HUDEP-2 (cell line): Measurements from ENCODE around the gene AP2A1.
A peak's percentile ranks its signal among the peaks of the same experiment; 100 is the strongest.

Source experiments
- DNase-seq, 76 experiments: peaks; one replicate each; lab custom pipeline; 2025; ENCODE audit not compliant: unreplicated experiment in 76 of 76; lab: John Stamatoyannopoulos, UW

Gene AP2A1

DNA sequence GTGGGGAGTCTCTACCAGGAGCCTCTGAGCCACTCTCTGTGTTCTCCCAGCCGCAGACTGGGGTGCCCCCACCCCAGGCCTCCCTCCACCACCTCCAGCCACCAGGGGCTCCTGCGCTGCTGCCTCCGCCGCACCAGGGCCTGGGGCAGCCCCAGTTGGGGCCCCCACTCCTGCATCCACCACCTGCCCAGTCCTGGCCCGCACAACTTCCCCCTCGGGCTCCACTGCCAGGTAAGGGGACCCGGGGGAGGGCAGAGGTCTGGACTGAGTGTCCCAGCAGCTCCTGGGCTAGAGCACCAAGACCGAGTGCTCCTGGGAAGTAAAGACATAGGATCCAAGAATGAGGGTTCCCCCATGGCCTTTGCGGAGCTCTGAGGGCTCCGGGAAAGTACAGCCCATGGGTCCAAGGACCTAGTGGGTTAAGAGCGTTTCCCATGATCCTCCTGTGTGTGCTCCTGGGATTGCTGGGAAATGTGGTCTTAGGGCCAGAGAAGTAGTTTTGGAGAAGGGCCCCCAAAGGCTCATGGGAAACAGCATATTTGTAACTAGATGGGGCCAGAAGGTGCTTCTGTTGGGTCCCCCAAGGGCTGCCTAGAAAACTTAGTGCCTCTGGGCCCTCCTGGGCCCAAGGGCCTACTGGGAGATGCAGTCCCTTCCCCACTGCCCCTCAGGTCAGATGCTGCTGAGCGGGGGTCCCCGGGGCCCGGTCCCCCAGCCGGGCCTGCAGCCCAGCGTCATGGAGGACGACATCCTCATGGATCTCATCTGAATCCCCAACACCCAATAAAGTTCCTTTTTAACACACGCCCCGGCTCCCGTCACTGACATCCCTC is 69.6 kb downstream of the AP2A1 start:
- DNase-seq: no peak

GRCh38 chr19:49837009-49837310 is 70.2 kb downstream of the AP2A1 start:
- no peak for DNase-seq

DNA sequence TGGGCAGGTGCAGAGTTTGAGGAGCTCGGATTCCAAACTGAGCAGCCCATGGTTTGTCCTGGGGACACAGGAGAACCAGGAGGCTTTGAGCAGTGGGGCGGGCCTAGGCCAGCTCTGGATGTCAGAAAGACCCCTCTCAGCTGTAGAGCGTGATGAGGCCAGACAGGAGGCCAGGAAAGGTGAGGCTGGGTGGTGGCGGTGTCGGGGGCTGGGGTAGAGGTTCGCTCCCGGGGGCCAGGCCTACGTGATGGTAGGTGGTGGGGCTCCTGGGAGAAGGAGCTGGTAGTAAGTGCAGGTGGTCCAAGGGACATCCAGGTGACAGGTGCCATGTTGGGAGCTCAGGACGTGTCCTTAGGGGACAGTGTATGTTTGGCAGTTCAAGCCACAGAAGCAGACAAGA is 70.6 kb downstream of the AP2A1 start:
- DNase-seq: no peak

- no peak for DNase-seq
Measured at GRCh38 chr19:49838885-49839588, 72.2 kb downstream of the AP2A1 start.

- no peak for DNase-seq
Measured at GRCh38 chr19:49839713-49840112, 72.9 kb downstream of the AP2A1 start.

DNA sequence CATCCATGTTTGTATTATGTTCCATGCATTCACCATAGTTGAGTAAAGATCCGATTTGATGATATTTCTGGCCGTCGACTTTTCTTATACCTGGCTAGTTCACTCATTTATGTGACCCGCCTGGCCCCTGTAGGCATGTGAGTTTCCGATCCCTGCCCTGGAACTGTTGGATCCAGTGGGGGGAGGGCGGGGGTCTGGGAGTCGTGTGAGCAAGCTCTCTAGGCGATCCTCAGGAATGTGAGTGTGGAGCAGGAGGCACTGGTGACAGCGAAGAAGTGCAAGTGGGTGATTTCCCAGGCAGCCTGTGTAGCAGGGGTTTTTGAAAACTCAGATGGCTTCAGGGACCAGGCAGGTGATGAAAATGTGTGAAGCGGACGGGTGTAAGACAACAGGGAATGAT is 73.5 kb downstream of the AP2A1 start:
- no peak for DNase-seq

- no peak for DNase-seq
Measured at GRCh38 chr19:49840736-49841249, 74.0 kb downstream of the AP2A1 start.

DNA sequence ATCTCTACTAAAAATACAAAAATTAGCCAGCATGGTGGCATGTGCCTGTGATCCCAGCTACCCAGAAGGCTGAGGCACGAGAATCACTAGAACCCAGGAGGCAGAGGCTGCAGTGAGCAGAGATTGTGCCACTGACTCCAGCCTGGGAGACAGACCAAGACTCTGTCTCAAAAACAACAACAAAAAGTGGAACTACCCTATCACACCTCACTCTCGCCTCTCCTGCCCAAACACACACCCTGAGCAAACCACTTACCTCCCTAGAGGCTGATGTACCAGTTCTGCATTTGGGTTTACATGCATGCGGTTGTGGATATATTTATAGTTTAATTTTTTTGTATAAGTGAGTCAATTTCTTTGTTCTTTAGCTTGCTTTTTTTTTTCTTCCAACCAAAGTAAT is 76.5 kb downstream of the AP2A1 start:
- no peak for DNase-seq

GRCh38 chr19:49844138-49845095 is 77.6 kb downstream of the AP2A1 start:
- DNase-seq: no peak

DNA sequence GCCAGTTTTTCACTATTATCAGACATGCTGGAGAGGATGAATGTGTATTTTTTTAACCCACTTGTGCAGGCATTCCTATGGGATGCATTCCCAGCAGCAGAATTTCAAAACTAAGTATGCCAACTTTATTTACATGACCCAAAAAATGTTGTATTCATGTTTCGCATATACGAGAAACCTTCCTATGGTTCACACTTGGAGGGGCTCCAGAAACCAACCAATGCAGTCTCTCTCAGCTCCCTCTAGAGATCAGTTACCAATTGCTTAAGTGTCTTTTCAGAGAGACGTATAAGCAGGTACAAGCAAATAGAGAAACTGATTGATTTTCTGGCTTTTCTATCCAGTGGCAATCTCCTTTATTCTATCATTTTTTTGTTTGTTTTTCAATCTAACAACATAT is 78.6 kb downstream of the AP2A1 start:
- DNase-seq: peak in 1 of 76 experiments; percentile 16

DNA sequence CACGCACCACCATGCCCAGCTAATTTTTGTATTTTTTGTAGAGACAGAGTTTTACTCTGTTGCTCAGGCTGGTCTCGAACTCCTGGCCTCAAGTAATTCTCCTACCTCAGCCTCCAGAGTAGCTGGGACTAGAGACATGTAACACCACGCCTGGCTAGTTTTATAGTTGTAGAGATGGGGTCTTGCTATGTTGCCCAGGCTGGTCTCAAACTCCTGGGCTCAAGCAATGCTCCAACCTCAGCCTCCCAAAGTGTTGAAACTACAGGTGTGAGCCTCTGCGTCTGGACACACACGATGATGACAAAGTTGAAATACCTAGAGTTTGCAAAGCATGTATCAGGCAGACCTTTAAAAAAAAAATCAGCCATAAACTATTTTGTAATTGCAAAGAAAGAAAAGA is 79.6 kb downstream of the AP2A1 start:
- no peak for DNase-seq

DNA sequence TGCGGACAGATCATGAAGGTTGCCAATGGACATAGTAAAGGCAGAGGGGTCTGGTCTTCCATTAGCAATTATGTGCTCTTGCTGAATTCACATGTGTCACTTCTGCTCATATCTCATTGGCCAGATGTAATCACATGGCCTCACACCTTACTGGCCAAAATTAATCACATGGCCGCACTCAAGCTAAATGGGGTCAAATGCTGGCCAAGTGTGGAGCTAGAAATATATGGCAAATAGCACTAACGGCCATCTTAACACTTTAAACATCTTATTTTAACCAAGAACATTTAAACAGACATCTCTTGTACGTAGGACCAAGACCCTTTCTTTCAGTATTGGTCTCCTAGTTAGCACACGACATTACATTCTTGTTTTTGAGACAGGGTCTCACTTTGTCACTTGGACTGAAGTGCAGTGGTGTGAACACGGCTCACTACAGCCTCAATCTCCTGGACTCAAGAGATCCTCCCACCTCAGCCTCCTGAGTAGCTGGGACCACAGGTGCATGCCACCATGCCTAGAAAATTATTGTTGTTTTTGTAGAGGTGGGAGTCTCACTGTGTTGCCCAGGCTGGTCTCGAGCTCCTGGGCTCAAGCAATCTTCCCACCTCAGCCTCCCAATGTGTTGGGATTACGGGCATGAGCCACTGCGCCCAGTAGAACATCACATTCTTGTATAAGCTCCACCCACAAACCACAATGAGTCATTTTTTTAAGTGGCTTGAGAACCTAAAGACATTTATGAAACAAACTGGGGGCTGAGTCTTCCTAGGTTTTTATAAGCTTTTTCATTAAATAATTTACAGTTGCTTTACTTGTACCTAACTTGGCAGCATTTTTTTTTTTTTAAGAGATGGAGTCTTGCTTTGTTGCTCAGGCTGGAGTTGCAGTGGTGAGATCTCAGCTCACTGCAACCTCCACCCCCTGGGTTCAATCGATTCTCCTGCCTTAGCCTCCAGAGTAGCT is 81.2 kb downstream of the AP2A1 start:
- peak in 39 of 76 experiments; percentile 10 to 72 (median 45) for DNase-seq

DNA sequence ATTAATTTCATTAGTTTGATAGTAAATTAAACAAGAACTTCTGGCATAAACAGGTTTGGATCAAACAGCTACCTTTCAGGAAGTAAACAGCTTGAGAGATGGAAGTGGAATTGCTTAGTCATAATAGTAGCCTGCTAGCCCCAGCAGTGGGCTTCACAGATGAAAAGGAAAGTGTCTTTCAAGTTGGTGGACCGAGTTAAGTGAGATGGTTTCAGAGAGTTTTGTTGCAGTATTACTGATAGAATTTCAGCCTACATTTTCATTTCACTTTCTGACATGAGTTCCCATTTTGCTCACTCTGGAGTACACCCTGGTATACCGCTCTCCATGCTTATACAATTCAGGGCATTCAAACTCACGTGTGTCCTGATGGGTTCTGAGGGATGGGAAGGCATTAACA is 82.1 kb downstream of the AP2A1 start:
- no peak for DNase-seq

GRCh38 chr19:49849433-49850220 is 82.8 kb downstream of the AP2A1 start:
- DNase-seq: no peak

- no peak for DNase-seq
Measured at GRCh38 chr19:49850221-49850486, 83.4 kb downstream of the AP2A1 start.

- peak in 75 of 76 experiments; percentile 39 to 100 (median 88) for DNase-seq
Measured at GRCh38 chr19:49850487-49851342, 83.9 kb downstream of the AP2A1 start, which contains the start of gene PTOV1. TSS of gene PTOV1 (plus strand) at chr19:49851159.

DNA sequence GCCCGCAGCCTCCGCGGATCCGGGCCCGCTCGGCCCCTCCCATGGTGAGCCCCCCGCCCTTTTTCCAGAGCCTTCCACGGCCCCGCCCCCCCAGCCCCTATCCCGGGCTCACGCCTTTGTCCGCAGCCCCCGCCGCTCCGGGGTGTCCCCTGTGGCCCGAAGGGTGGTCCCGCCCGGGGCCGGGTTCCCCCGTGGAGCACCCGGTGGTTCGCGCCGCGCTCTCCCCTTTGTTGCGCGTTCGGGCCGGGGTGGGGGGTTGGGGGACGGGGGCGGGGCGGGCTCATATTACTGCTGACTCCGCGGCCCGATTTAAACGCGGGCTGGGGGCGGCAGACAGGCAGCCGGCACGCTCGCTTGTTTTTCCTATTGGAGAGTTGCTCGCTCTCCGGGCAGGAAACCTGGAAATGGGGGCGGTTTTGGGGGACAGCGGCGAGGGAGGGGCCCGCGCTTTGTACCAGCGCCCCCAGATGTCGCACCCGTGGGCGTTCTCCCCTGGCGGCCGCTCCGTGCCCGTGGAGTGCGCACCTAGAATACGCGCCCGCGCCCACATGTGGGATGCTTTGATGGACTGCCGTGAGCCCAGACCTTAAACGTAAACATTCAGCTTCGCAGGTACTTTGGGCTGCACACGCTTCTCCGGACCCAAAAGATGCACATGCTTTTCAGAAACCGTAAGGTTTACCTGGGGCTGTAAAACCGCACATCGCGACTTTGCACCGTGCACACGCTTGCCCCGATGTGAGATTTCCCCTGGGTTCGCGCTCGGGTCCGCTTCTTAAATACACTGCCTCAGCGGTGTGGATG is 84.9 kb downstream of the AP2A1 start:
- DNase-seq: peak in 6 of 76 experiments; percentile 19 to 39 (median 28)
